ENCODE measurements around the gene SOST. TPM values are rescaled to one million over a fixed set of nuclear protein-coding genes. Genes with fewer than 3 reads are reported as not detected.
A peak's percentile ranks its signal among the peaks of the same experiment; 100 is the strongest.

Gene SOST
- total and polyA plus RNA-seq, 12 donors, result 0.03 to 0.14 TPM; not detected in 10

DNA sequence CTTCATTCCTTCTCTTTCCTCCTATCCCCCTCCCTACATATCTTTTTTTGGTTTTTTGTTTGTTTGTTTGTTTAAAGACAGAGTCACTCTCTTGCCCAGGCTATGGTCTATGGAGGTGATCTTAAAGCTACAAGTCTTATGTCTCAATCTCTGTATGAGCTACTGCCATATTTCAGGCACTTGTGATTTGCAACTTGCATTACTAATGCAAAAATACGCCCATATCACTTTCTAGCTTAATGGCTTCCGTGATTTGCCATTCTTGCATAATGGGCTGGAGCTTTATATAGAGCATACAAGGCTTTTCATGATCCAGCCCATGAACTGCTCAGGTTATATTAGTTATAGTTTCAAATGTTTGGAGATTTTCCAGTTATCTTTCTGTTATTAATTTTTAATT lies 29.1 kb upstream of the SOST start:
- Histone ChIP-seq H3K36me3 (no peaks in the 10 kb centered on the region), H3K27me3 (no peaks in the 10 kb centered on the region), H3K27ac (no peak overlapping the region), H3K9me3 (peaks cover 0 to 2% (median 0%) of the 10 kb centered on the region in 11 donors), H3K4me3 (no peak overlapping the region), H3K4me1 (peaks cover 0 to 13% (median 0%) of the 10 kb centered on the region in 9 donors)
- ATAC-seq (no peak), DNase-seq (no peak)
- intact Hi-C loops (cut with DNase I), result loop anchor here in 2 of 10 donors (10.0 kb wide), 1 partner anchor 57 kb away; the partner anchor contains the start of gene CD300LG (in 2 of the 2)
- 62 to 75% methylated on average over 2 of the region's 2 CpGs for WGBS, 2 donors
- TF ChIP-seq, protein P1, sequence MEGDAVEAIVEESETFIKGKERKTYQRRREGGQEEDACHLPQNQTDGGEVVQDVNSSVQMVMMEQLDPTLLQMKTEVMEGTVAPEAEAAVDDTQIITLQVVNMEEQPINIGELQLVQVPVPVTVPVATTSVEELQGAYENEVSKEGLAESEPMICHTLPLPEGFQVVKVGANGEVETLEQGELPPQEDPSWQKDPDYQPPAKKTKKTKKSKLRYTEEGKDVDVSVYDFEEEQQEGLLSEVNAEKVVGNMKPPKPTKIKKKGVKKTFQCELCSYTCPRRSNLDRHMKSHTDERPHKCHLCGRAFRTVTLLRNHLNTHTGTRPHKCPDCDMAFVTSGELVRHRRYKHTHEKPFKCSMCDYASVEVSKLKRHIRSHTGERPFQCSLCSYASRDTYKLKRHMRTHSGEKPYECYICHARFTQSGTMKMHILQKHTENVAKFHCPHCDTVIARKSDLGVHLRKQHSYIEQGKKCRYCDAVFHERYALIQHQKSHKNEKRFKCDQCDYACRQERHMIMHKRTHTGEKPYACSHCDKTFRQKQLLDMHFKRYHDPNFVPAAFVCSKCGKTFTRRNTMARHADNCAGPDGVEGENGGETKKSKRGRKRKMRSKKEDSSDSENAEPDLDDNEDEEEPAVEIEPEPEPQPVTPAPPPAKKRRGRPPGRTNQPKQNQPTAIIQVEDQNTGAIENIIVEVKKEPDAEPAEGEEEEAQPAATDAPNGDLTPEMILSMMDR (IDR thresholded peaks at IDR 0.05), result no peak

DNA sequence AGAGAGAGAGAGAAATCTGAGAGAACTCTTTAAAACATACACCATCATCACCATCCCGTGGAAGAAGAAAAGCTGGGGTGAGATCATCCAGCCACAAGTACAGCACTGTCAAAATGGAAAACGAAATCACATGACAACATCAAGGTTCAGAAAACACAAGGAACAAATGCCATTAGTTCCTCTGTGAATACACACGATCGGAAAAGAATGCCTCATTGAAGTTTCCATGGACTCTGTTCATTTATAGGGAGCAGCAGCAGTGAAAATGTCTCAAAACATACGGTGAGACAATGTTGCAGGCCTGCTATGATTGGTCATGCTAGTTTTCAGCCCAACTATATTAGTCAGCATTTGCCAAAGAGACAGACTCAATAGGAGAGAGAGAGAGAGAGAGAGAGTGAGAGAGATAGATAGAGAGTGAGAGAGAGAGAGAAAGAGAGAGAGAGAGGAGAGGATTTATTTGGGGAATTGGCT lies 26.1 kb upstream of the SOST start:
- DNase-seq (no peak), ATAC-seq (peak in 1 of 8 donors; percentile 23)
- H3K27me3 ChIP-seq, result no peaks in the 10 kb centered on the region
- H3K4me3 ChIP-seq, result no peak overlapping the region
- TF ChIP-seq, protein P1 (IDR thresholded peaks at IDR 0.05), result no peak
- peak overlapping the region in 1 of 10 donors; percentile 26 for H3K27ac ChIP-seq
- H3K4me1 ChIP-seq, result peaks cover 0 to 27% (median 1%) of the 10 kb centered on the region in 9 donors
- WGBS, 2 donors, result 64 to 67% methylated on average over 5 of the region's 5 CpGs
- H3K36me3 ChIP-seq, result no peaks in the 10 kb centered on the region
- intact Hi-C loops (cut with DNase I), result loop anchor here in 5 of 10 donors (5.0 to 10.0 kb wide), 3 partner anchors 48 to 63 kb away; partner anchors contain the start of genes CD300LG (in 3 of the 5) and MPP3 (in 2 of the 5)
- H3K9me3 ChIP-seq, result no peaks in the 10 kb centered on the region

DNA sequence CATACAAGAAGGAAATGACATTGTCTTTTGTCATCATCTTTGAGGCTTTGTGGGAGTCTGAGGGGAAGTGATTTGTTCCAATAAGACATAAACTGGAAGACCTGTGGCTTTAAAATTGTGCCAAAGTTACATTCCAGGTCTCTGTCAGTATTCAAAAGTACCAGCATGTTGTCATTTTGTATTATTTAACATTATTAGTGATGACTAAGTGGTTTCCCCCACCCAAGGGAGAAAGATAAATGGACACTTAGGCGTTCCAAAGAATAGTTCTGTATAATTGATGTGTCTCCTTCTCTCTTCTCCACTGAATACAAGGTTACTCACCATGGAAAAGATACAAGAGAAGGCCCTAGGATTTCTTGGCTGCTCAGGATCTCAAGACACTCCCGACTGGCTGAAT lies 25.5 kb upstream of the SOST start:
- TF ChIP-seq, protein P1 (IDR thresholded peaks at IDR 0.05), result no peak
- H3K27me3 ChIP-seq, result no peaks in the 10 kb centered on the region
- ATAC-seq (no peak), DNase-seq (no peak)
- no peak overlapping the region for H3K4me3 ChIP-seq
- H3K9me3 ChIP-seq, result no peaks in the 10 kb centered on the region
- peaks cover 0 to 33% (median 7%) of the 10 kb centered on the region in 9 donors for H3K4me1 ChIP-seq
- H3K36me3 ChIP-seq, result no peaks in the 10 kb centered on the region
- H3K27ac ChIP-seq, result peak overlapping the region in 1 of 10 donors; percentile 26
- intact Hi-C loops (cut with DNase I), result loop anchor here in 5 of 10 donors (5.0 to 10.0 kb wide), 3 partner anchors 48 to 63 kb away; partner anchors contain the start of genes CD300LG (in 3 of the 5) and MPP3 (in 2 of the 5)
- WGBS, 2 donors, result 83% methylated on average over 2 of the region's 2 CpGs

DNA sequence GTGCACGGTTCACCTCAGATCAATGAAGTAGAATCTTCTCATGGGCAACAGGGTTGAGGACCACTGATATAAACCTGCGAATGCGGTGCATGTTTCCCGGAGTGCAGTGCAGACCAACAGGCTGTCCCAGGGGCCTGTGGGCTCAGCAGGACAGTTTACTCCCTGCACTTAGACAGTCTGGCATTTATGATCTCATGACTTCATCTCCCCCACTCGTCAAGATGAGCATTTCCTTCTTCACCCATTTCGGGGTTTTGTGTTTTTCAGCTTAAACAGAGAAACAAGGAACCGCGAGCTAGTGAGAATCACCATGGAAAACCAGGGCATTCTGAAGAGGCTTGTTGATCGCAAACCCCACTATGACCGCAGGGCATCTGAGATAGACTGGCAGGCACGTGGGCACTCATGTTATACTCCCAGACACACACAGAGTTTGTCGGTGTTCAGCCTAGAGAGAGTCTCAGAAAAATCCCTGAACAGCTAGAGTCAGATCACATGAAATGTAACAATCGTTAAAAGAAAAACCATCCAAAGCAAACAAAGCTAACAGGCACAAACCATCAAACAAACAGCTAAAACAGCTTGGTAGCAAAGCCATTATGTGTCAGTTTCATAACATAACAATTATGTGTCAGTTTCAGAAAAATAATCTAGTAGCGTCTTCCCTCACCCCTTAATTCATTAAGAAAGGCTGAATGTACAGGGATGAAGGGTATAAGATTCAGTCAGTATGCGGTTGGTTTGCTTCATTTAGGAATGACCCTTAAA lies 24.5 kb upstream of the SOST start:
- no peak for ATAC-seq
- no peaks in the 10 kb centered on the region for H3K27me3 ChIP-seq
- intact Hi-C loops (cut with DNase I), result loop anchor here in 5 of 10 donors (5.0 to 10.0 kb wide), 3 partner anchors 49 to 64 kb away; partner anchors contain the start of genes CD300LG (in 3 of the 5) and MPP3 (in 2 of the 5)
- TF ChIP-seq, protein P1 (IDR thresholded peaks at IDR 0.05), result no peak
- DNase-seq, result no peak
- H3K9me3 ChIP-seq, result no peaks in the 10 kb centered on the region
- WGBS, 2 donors, result 82 to 86% methylated on average over 15 of the region's 15 CpGs
- no peak overlapping the region for H3K4me3 ChIP-seq
- no peak overlapping the region for H3K27ac ChIP-seq
- H3K36me3 ChIP-seq, result no peaks in the 10 kb centered on the region
- H3K4me1 ChIP-seq, result peaks cover 0 to 34% (median 7%) of the 10 kb centered on the region in 9 donors
